Measurements from ENCODE around the gene XKR3.
"Not testable (repeated sequence)": the region's sequence is repeated elsewhere in the genome, so short reads cannot be mapped to it uniquely, and the experiment has no call there.

Gene XKR3

DNA sequence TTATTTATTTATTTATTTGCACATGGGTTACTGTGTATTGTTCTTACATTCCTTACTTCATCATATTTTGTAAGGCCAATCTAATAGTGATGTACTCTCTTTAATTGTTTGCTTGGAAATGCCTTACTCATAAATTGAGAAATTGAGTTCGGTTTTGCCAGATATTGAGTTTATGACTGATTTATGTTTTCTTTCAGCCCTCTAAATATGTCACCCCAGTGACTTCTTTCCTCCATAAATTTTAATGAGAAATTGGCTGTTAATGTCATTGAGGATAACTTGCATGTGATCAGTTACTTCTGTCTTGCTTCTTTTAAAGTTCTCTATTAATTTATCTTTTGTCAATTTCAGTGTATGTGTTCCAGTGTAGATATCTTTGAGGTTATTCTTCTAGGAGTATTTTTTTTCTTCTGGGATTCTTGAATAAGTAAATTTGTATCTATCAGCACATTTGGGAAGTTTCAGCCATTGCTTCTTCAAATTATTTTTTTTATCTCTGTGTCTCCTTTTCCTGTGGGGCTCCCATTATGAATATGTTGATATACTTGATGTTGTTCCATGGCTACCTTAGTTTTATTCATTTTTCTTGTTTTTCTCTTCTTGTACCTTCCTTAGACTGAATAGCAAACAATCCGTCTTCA, 47.8 kb downstream of the XKR3 start:
- TF ChIP-seq, protein P1, sequence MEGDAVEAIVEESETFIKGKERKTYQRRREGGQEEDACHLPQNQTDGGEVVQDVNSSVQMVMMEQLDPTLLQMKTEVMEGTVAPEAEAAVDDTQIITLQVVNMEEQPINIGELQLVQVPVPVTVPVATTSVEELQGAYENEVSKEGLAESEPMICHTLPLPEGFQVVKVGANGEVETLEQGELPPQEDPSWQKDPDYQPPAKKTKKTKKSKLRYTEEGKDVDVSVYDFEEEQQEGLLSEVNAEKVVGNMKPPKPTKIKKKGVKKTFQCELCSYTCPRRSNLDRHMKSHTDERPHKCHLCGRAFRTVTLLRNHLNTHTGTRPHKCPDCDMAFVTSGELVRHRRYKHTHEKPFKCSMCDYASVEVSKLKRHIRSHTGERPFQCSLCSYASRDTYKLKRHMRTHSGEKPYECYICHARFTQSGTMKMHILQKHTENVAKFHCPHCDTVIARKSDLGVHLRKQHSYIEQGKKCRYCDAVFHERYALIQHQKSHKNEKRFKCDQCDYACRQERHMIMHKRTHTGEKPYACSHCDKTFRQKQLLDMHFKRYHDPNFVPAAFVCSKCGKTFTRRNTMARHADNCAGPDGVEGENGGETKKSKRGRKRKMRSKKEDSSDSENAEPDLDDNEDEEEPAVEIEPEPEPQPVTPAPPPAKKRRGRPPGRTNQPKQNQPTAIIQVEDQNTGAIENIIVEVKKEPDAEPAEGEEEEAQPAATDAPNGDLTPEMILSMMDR (IDR thresholded peaks at IDR 0.05; ENCODE audit: insufficient read depth, low read length, poor library complexity, severe bottlenecking) = no peak
- Histone ChIP-seq H3K36me3 (ENCODE audit: control insufficient read depth, insufficient read depth, low read length) (no peaks in the 10 kb centered on the region), H3K27me3 (replicated peaks; ENCODE audit: control insufficient read depth, insufficient read depth, low read length) (no peaks in the 10 kb centered on the region), H3K4me3 (replicated peaks; ENCODE audit: low read depth, low read length) (no peak overlapping the region)
- DNase-seq (ENCODE audit: extremely low read depth, insufficient read length) = no peak

DNA sequence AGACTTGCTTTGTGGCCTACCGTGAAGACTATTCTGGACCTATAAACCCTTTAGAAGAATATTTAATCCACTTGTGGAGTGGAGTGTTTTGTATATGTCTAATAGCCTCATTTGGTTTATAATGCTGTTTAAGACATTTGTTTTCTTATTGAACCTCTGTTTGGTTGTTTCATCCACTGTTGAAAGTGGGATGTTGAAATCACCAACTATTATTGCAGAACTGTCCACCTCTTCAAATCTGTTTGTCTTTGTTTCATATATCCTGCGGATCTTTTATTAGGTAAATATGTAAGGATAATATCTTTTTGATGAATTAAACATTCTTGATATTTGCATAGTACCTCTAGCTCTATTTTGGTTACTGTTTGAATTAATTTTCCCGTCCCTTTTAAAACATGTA, 49.1 kb downstream of the XKR3 start:
- TF ChIP-seq, protein P1 (IDR thresholded peaks at IDR 0.05; ENCODE audit: insufficient read depth, low read length, poor library complexity, severe bottlenecking) = no peak
- no peak for DNase-seq (ENCODE audit: extremely low read depth, insufficient read length)
- no peaks in the 10 kb centered on the region for H3K36me3 ChIP-seq (ENCODE audit: control insufficient read depth, insufficient read depth, low read length)
- H3K4me3 ChIP-seq (replicated peaks; ENCODE audit: low read depth, low read length) = no peak overlapping the region
- no peaks in the 10 kb centered on the region for H3K27me3 ChIP-seq (replicated peaks; ENCODE audit: control insufficient read depth, insufficient read depth, low read length)

DNA sequence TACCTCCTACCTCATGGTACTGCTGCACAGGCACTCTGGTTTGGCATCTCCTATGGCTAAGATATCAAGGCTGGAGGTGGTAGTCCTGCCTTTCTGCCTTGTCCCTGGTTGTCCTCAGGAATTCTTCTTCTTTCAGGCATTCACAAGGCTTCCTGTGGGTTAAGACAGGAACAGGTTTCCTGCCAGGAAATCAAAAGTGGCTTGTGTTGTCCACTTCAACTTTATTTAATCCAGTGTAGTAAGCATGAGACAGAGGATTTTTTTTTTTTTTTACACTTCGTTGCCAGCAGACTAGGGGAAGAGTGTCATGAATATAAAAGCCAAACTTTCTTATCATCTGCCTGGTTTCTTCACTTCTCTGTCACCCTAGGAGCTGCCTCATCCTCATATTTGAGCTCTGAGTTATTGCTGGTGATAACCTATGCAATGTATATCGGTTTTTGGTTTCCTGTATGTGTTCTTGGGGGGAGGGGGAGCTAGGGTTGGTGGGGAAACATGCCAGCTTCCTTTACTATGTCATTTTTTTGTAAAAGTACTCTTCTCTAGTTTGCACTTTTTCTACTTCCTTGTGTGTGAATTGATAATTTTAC, 50.2 kb downstream of the XKR3 start:
- no peaks in the 10 kb centered on the region for H3K36me3 ChIP-seq (ENCODE audit: control insufficient read depth, insufficient read depth, low read length)
- H3K4me3 ChIP-seq (replicated peaks; ENCODE audit: low read depth, low read length) = no peak overlapping the region
- no peak for DNase-seq (ENCODE audit: extremely low read depth, insufficient read length)
- H3K27me3 ChIP-seq (replicated peaks; ENCODE audit: control insufficient read depth, insufficient read depth, low read length) = no peaks in the 10 kb centered on the region
- TF ChIP-seq, protein P1 (IDR thresholded peaks at IDR 0.05; ENCODE audit: insufficient read depth, low read length, poor library complexity, severe bottlenecking) = no peak

DNA sequence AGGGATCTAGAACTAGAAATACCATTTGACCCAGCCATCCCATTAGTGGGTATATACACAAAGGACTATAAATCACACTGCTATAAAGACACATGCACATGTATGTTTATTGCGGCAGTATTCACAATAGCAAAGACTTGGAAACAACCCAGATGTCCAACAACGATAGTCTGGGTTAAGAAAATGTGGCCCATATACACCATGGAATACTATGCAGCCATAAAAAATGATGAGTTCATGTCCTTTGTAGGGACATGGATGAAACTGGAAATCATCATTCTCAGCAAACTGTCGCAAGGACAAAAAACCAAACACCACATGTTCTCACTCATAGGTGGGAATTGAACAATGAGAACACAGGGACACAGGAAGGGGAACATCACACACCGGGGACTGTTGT, 53.6 kb downstream of the XKR3 start:
- not testable (repeated sequence) for H3K4me3 ChIP-seq (replicated peaks; ENCODE audit: low read depth, low read length); DNase-seq (ENCODE audit: extremely low read depth, insufficient read length); H3K36me3 ChIP-seq (ENCODE audit: control insufficient read depth, insufficient read depth, low read length); H3K27me3 ChIP-seq (replicated peaks; ENCODE audit: control insufficient read depth, insufficient read depth, low read length)

DNA sequence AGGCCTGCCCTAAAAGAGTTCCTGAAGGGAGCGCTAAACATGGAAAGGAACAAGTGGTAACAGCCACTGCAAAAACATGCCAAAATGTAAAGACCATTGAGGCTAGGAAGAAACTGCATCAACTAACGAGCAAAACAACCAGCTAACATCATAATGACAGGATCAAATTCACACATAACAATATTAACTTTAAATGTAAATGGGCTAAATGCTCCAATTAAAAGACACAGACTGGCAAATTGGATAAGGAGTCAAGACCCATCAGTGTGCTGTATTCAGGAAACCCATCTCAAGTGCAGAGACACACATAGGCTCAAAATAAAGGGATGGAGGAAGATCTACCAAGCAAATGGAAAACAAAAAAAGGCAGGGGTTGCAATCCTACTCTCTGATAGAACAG, 57.3 kb downstream of the XKR3 start:
- not testable (repeated sequence) for H3K27me3 ChIP-seq (replicated peaks; ENCODE audit: control insufficient read depth, insufficient read depth, low read length); DNase-seq (ENCODE audit: extremely low read depth, insufficient read length); H3K36me3 ChIP-seq (ENCODE audit: control insufficient read depth, insufficient read depth, low read length); H3K4me3 ChIP-seq (replicated peaks; ENCODE audit: low read depth, low read length)

DNA sequence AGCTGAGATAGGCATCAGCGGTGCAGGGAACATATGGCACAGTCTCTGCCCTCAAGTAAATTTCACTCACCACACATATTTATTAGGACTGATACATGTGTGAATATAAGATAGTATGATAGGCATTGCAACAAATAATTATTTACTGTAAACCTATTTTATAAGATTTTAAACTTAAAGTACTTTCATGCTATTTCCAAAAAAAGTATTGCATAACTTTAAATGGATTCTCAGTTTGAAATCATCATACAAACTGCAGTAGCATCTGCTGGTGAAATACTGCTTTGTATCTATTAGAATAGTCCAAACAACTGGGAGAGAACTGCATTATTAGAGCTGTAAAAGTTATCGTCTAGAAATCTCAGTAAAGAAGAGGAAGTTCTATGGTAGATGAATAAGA, 63.0 kb downstream of the XKR3 start:
- not testable (repeated sequence) for DNase-seq (ENCODE audit: extremely low read depth, insufficient read length); H3K27me3 ChIP-seq (replicated peaks; ENCODE audit: control insufficient read depth, insufficient read depth, low read length); H3K4me3 ChIP-seq (replicated peaks; ENCODE audit: low read depth, low read length); H3K36me3 ChIP-seq (ENCODE audit: control insufficient read depth, insufficient read depth, low read length)

DNA sequence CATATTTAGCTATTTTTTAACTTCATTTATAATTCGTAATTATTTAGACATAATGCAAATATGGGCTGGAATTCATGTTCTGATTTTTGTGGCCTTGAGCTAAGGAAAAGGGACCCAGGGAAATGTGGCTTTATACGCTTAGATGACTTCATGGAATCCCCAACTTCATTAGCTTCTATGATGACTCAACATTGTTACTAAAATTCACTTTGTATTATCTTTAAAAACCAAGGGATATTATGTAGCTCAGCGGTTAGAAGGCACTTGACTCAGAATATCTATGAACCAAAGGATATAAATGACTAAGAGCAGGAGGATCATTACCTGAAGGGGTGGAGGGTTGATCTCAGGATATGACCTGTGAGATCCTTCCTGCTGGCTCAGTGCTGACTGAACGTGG, 64.8 kb downstream of the XKR3 start:
- not testable (repeated sequence) for H3K27me3 ChIP-seq (replicated peaks; ENCODE audit: control insufficient read depth, insufficient read depth, low read length); H3K36me3 ChIP-seq (ENCODE audit: control insufficient read depth, insufficient read depth, low read length); H3K4me3 ChIP-seq (replicated peaks; ENCODE audit: low read depth, low read length); DNase-seq (ENCODE audit: extremely low read depth, insufficient read length)

DNA sequence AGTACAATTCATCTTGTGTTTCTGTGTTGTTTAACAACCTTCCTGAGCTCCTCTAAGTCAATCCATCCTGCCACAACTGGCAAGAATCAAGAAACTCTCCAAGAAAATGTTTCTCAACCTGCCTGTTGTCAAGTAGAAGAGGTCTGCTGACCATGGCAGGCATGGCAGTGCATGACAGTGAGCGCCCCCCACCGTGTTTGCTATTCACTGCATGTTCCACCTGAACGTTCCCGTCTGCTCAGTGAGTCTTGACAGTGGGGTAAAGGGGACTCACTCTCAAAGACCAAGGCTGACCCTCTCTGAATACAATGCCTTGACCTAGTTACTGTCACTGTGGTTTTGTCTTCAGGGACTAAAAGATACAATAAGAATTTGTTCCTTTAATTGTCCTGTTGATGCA, 75.9 kb downstream of the XKR3 start:
- not testable (repeated sequence) for DNase-seq (ENCODE audit: extremely low read depth, insufficient read length); H3K36me3 ChIP-seq (ENCODE audit: control insufficient read depth, insufficient read depth, low read length); H3K4me3 ChIP-seq (replicated peaks; ENCODE audit: low read depth, low read length); H3K27me3 ChIP-seq (replicated peaks; ENCODE audit: control insufficient read depth, insufficient read depth, low read length)

DNA sequence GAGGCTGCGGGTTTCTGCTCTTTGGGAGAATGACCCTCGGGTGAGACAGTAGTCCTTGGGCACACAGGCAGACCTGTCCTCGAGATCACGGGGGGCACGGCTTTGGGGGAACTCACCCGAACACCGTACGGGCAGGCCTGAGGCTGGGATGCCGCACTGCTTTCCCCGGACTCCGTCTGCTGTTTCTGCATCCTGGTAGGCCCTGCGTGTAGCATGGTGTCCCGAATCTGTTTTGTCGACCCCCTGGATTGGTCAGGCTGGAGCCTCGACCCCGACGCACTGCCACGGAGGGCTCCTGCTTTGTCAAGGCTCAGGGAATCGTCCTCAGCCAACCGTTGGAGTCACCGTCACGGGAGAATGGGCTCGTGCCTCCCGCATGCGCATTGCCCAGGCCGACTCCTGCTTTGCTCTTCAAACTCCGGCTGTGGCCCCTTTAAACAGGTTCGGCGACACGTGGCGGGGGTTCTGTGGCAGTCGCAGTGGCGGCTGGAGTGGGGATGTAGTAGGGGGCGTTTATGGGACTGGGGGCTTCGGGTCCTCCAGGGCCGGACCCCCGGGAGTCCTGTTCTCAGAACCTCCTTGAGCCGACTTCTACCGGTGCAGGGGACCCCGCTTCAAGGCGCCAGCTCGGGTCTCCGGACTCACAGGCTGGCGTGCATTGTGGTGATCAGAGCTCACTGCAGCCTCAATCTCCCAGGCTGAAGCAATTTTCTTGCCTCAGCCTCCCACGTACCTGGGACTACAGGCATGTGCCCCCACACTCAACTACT, 76.9 kb downstream of the XKR3 start:
- H3K4me3 ChIP-seq (replicated peaks; ENCODE audit: low read depth, low read length); DNase-seq (ENCODE audit: extremely low read depth, insufficient read length); H3K27me3 ChIP-seq (replicated peaks; ENCODE audit: control insufficient read depth, insufficient read depth, low read length); H3K36me3 ChIP-seq (ENCODE audit: control insufficient read depth, insufficient read depth, low read length): not testable (repeated sequence)

DNA sequence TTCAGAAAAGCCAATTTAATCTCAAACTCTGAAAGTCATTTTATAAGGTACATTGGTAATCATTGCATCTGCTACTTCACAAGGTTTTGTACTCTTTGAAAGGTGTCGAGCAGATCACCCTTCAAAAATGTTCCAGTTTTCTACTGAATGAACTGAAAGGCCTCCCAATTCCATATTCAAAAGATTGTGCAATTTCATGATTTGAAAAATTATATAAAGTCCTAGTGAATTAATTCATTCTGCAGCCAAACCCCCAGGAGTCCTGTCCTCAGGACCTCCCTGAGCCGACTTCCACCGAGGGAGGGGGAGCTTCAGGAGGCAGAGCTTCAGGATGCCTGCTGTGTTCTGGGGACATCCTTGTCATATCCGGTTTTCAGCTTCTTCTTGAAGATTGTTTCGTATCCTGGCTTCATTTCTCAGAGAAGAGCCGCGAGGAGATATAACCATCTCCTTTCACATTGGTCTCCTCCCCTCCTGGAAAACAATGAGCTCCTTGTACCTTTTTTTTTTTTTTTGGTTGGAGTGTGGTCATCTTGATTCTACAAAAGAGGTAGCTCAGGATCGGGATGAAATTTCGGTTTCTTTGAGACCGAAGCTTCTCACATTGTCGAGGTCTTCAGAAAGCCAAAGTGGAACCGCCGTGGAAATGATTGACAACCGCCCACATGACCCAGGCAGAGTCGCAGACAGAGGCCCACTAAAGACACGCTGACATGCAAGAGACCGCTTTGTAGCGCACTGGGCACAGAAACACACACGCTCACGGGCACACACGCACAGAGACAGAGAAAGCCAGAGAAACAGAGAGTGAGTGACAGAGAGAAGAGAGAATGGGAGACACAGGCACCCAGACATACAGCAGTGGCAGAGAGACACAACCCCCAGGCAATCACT, 77.7 kb downstream of the XKR3 start:
- H3K36me3 ChIP-seq (ENCODE audit: control insufficient read depth, insufficient read depth, low read length); H3K4me3 ChIP-seq (replicated peaks; ENCODE audit: low read depth, low read length); H3K27me3 ChIP-seq (replicated peaks; ENCODE audit: control insufficient read depth, insufficient read depth, low read length); DNase-seq (ENCODE audit: extremely low read depth, insufficient read length): not testable (repeated sequence)

All from GM06990 (cell line).